Measurements from ENCODE around the gene PEX11G.

DNA sequence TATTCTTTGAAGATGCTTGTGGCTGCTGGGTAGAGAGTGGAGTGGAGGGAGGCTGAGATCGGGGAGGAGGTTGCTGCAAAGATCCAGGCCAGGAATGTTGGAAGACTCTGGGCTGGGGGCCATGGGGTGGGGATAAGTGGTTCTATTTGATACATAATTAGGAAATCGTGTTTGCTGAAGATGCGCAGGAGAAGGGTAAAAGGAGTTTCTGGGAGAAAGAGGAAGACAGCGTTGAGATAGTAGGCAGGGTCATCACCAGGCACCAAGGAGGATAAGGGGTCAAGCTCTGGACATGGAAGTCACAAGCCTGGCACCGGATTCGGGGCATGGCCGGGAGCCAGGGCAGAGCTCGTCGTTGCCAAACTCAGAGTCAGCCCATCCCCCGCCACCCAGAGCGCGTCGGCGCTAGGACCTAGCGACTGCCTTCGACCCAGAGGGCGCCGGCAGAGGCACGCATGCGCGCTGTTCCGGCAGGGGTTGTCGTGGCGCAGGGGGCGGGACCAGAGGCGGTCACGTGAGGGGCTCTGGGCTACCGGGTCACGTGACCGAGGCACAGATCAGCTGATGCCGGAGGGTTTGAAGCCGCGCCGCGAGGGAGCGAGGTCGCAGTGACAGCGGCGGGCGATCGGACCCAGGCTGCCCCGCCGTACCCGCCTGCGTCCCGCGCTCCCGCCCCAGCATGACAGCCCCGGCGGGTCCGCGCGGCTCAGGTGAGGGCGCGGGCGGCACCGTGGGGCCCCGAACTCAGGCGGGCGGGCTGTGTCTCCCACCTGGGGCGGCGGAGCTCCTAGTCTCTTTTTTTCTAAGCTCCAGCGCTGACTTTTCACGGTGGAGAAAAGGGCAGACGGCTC, 33.5 kb upstream of the PEX11G start, which contains the start of gene MCOLN1:
- TF ChIP-seq, protein P1, sequence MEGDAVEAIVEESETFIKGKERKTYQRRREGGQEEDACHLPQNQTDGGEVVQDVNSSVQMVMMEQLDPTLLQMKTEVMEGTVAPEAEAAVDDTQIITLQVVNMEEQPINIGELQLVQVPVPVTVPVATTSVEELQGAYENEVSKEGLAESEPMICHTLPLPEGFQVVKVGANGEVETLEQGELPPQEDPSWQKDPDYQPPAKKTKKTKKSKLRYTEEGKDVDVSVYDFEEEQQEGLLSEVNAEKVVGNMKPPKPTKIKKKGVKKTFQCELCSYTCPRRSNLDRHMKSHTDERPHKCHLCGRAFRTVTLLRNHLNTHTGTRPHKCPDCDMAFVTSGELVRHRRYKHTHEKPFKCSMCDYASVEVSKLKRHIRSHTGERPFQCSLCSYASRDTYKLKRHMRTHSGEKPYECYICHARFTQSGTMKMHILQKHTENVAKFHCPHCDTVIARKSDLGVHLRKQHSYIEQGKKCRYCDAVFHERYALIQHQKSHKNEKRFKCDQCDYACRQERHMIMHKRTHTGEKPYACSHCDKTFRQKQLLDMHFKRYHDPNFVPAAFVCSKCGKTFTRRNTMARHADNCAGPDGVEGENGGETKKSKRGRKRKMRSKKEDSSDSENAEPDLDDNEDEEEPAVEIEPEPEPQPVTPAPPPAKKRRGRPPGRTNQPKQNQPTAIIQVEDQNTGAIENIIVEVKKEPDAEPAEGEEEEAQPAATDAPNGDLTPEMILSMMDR (IDR thresholded peaks at IDR 0.05) = peak in 1 of 5 experiments; percentile 30
- peak; percentile 82 to 85 (median 82) for TF ChIP-seq POLR2AphosphoS5 (IDR thresholded peaks at IDR 0.05)

All from transverse colon (tissue), 4 donors.